Neural cell (in vitro differentiated cells): ENCODE results near the gene C1orf198. TPM values are rescaled to one million over a fixed set of nuclear protein-coding genes. Genes with fewer than 3 reads are reported as not detected.

Experiments
- H2AFZ ChIP-seq: fragments of 200-600, 300-800 bp; sonication (generic), shearing (Covaris generic); 2 replicates; pipeline ENCODE4 v1.6.0; 2014; ENCODE audit warnings: low read depth, mild to moderate bottlenecking, antibody characterized with exemption, low read length, moderate library complexity
- H3F3A ChIP-seq: fragments of 200-600 bp; shearing (Covaris generic); 2 replicates; pipeline ENCODE4 v1.6.1; 2016; ENCODE audit warnings: mild to moderate bottlenecking, moderate library complexity, mixed read lengths, antibody characterized with exemption, low read length; ENCODE audit not compliant: insufficient read depth, poor library complexity, severe bottlenecking
- H3K27ac ChIP-seq: fragments of 200-600, 300-800 bp; sonication (generic), shearing (Covaris generic); 2 replicates; pipeline ENCODE4 v1.5.1; 2014; ENCODE audit warnings: mild to moderate bottlenecking, low read length, moderate library complexity
- H3K27me3 ChIP-seq: fragments of 300-800, 200-600 bp; sonication (generic), shearing (Covaris generic); 2 replicates; pipeline ENCODE4 v1.6.0; 2014; ENCODE audit warnings: mild to moderate bottlenecking, low read depth, low read length, moderate library complexity; ENCODE audit not compliant: insufficient read depth
- H3K36me3 ChIP-seq: fragments of 300-800, 200-600 bp; sonication (generic), shearing (Covaris generic); 2 replicates; pipeline ENCODE4 v1.5.1; 2014; ENCODE audit warnings: mild to moderate bottlenecking, antibody characterized with exemption, low read length, moderate library complexity; ENCODE audit not compliant: insufficient read depth
- H3K4me2 ChIP-seq: fragments of 300-800, 200-600 bp; sonication (generic), shearing (Covaris generic); 2 replicates; pipeline ENCODE4 v1.6.0; 2014; ENCODE audit warnings: mild to moderate bottlenecking, low read length
- H3K4me3 ChIP-seq: fragments of 300-800, 200-600 bp; sonication (generic), shearing (Covaris generic); 2 replicates; pipeline ENCODE4 v1.5.1; 2014; ENCODE audit warnings: mild to moderate bottlenecking, low read length, moderate library complexity
- H3K79me2 ChIP-seq: fragments of 200-600 bp; shearing (Covaris generic); replicated peaks from 2 replicates; pipeline ENCODE4 v1.6.0; 2014; ENCODE audit warnings: mild to moderate bottlenecking, low read length, moderate library complexity; ENCODE audit not compliant: insufficient read depth
- H3K9ac ChIP-seq: fragments of 300-800, 200-600 bp; sonication (generic), shearing (Covaris generic); 2 replicates; pipeline ENCODE4 v1.6.1; 2016; ENCODE audit warnings: mild to moderate bottlenecking, low read length, mixed read lengths
- H3K9me2 ChIP-seq: fragments of 200-600 bp; shearing (Covaris generic); 2 replicates; pipeline ENCODE4 v1.6.1; 2016; ENCODE audit warnings: mild to moderate bottlenecking, low read length, mixed read lengths; ENCODE audit not compliant: insufficient read depth
- H3K9me3 ChIP-seq: fragments of 200-600, 300-800 bp; sonication (generic), shearing (Covaris generic); 2 replicates; pipeline ENCODE4 v1.6.1; 2016; ENCODE audit warnings: mild to moderate bottlenecking, mixed run types, low read length, moderate library complexity, mixed read lengths
- H4K20me1 ChIP-seq: fragments of 200-600 bp; shearing (Covaris generic); 2 replicates; pipeline ENCODE4 v1.6.1; 2016; ENCODE audit warnings: mild to moderate bottlenecking, mixed run types; ENCODE audit not compliant: insufficient read depth
- EP300 ChIP-seq: fragments of 450-650 bp; conservative IDR thresholded peaks from 2 replicates; pipeline ENCODE4 v1.6.1; 2014; ENCODE audit warnings: antibody characterized with exemption, mild to moderate bottlenecking, moderate library complexity; ENCODE audit not compliant: poor library complexity, severe bottlenecking
- EZH2 ChIP-seq: fragments of 200-600, 300-800 bp; shearing (Covaris generic), sonication (generic); IDR thresholded peaks from 2 replicates; pipeline ENCODE4 v1.6.1; 2014; ENCODE audit warnings: antibody characterized with exemption, low read length, borderline replicate concordance, mild to moderate bottlenecking; ENCODE audit not compliant: insufficient read depth, poor library complexity, severe bottlenecking
- MXI1 ChIP-seq: fragments of 450-650 bp; conservative IDR thresholded peaks from 2 replicates; pipeline ENCODE4 v1.6.1; 2014; ENCODE audit warnings: antibody characterized with exemption, mild to moderate bottlenecking; ENCODE audit not compliant: poor library complexity, severe bottlenecking
- SMC3 ChIP-seq: fragments of 450-650 bp; conservative IDR thresholded peaks from 2 replicates; pipeline ENCODE4 v1.6.1; 2014; ENCODE audit warnings: antibody characterized with exemption, mild to moderate bottlenecking, moderate library complexity; ENCODE audit not compliant: poor library complexity
- polyA plus RNA-seq: library from polyadenylated mRNA; depleted of rRNA; stranded (reverse); fragments of >200 nt; gene quantifications from 2 replicates; pipeline ENCODE4 v1.2.3, GENCODE V29; 2014
- small RNA-seq, 3 experiments: library from RNA; depleted of rRNA; stranded (forward); fragments of <200 nt; gene quantifications; one replicate each; pipeline ENCODE3, GENCODE V24; 2012
- TF ChIP-seq, protein P1 (sequence below): IDR thresholded peaks from 2 replicates; pipeline ENCODE4 v1.6.1; 2012; ENCODE audit warnings: borderline replicate concordance

C1orf198 gene
- polyA plus RNA-seq, 1 donor from 2014 or later = 16.7 TPM

DNA sequence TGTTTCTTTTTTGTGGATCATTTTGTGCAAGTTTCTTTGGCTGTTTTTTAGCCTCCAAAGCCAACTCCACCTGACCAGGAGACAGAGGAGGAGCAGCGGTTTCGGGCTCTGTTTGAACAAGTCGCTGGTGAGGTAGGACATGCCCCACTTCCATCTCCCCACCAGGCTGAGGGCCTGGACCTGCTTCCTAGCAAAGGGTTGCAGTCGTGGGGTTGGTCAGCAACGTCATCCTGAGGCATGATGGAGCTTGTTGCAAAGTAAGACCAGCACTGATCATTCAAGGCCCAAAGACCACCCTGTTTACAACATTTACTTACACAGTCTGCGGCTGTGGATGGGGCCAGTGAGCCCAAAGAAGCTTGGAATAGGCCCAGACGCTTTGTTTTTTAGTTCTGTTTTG is 80.8 kb downstream of the C1orf198 start:
- no peak overlapping the region for H3K4me2 ChIP-seq
- no peak overlapping the region for H3K9ac ChIP-seq
- H3K4me3 ChIP-seq = no peak overlapping the region
- H3K27ac ChIP-seq = no peak overlapping the region
- no peaks in the 10 kb centered on the region for H4K20me1 ChIP-seq
- no peaks in the 10 kb centered on the region for H3F3A ChIP-seq
- TF ChIP-seq SMC3 (no peak), EP300 (no peak), EZH2 (no peak), MXI1 (no peak)
- TF ChIP-seq, protein P1, sequence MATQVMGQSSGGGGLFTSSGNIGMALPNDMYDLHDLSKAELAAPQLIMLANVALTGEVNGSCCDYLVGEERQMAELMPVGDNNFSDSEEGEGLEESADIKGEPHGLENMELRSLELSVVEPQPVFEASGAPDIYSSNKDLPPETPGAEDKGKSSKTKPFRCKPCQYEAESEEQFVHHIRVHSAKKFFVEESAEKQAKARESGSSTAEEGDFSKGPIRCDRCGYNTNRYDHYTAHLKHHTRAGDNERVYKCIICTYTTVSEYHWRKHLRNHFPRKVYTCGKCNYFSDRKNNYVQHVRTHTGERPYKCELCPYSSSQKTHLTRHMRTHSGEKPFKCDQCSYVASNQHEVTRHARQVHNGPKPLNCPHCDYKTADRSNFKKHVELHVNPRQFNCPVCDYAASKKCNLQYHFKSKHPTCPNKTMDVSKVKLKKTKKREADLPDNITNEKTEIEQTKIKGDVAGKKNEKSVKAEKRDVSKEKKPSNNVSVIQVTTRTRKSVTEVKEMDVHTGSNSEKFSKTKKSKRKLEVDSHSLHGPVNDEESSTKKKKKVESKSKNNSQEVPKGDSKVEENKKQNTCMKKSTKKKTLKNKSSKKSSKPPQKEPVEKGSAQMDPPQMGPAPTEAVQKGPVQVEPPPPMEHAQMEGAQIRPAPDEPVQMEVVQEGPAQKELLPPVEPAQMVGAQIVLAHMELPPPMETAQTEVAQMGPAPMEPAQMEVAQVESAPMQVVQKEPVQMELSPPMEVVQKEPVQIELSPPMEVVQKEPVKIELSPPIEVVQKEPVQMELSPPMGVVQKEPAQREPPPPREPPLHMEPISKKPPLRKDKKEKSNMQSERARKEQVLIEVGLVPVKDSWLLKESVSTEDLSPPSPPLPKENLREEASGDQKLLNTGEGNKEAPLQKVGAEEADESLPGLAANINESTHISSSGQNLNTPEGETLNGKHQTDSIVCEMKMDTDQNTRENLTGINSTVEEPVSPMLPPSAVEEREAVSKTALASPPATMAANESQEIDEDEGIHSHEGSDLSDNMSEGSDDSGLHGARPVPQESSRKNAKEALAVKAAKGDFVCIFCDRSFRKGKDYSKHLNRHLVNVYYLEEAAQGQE = no peak
- H3K36me3 ChIP-seq = no peaks in the 10 kb centered on the region
- no peaks in the 10 kb centered on the region for H3K9me2 ChIP-seq
- H3K9me3 ChIP-seq = no peaks in the 10 kb centered on the region
- H2AFZ ChIP-seq = no peak overlapping the region
- no peaks in the 10 kb centered on the region for H3K79me2 ChIP-seq
- H3K27me3 ChIP-seq = no peaks in the 10 kb centered on the region

Small RNA genes lying within 50 kb of the gene (small RNA-seq; reads per million reads assigned to genes)
- gene RN7SL837P (0 reads per million in 3 experiments), gene RNA5SP79 (0 to 0.08 (median 0) reads per million in 3 experiments)

Other genes starting within 250 kb of the C1orf198 start
- gene COG2, start 226.0 kb downstream of the C1orf198 start, polyA plus RNA-seq = 14.5 and 14.7 TPM in 2 replicates
- not detected in 2 replicates for gene AGT, start 154.4 kb downstream of the C1orf198 start, polyA plus RNA-seq
- 0.14 TPM in 1 of 2 replicates, not detected in the other for gene CAPN9, start 121.1 kb downstream of the C1orf198 start, polyA plus RNA-seq
- 33.8 and 36.7 TPM in 2 replicates for gene TTC13, start 110.3 kb upstream of the C1orf198 start, polyA plus RNA-seq
- gene ARV1, start 110.6 kb upstream of the C1orf198 start, polyA plus RNA-seq = 44.7 and 63.4 TPM in 2 replicates
- gene FAM89A, start 171.7 kb upstream of the C1orf198 start, polyA plus RNA-seq = 0.20 and 0.32 TPM in 2 replicates